VCaP (cell line): ENCODE data around the gene KCNAB2.
"Not testable (repeated sequence)": the region's sequence is repeated elsewhere in the genome, so short reads cannot be mapped to it uniquely, and the experiment has no call there.

Experiments
- H3K27ac ChIP-seq: fragments of 450-650 bp; 2 replicates; pipeline ENCODE4 v1.5.1; 2017
- CTCF ChIP-seq: fragments of 450-650 bp; conservative IDR thresholded peaks from 2 replicates; pipeline ENCODE4 v1.5.1; 2017; ENCODE audit warnings: mild to moderate bottlenecking, moderate library complexity

The KCNAB2 gene

GRCh38 chr1:6071219-6071618 lies 25.5 kb downstream of the KCNAB2 start:
- H3K27ac ChIP-seq, result no peak overlapping the region
- TF ChIP-seq CTCF, result no peak

DNA sequence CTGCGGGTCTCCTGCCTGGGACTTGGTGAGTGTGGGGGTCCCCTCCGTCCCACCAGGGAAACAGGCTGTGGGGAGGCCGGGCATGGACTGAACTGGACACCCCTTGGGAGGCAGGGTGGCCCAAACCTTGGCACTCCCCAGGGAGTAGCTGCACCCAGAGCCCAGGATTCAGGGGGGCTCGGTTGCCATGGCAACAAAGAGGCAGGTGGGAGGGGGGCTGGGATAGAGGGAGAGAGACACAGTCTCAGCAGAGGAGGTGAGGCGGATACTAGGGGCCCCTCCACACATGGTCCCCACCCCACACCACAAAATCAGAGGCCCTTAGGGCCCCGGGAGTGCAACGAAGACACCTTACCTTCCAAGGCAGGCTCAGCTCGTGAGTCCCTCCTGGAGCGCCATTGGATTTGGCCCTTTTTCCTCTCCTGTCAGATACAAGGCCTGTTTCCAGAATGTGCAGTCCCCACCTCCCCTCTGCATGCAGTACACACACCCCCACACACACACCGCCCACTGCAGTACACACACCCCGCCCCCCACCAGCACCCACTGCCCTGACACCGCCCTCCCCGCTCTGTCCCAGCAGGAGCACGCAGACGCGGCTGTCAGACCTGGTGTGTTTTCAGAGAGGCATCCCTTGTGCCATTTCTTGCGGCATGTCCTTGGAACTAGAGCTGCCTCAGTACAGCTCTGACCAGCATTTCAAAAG lies 27.2 kb downstream of the KCNAB2 start:
- no peak overlapping the region for H3K27ac ChIP-seq
- TF ChIP-seq CTCF, result no peak

DNA sequence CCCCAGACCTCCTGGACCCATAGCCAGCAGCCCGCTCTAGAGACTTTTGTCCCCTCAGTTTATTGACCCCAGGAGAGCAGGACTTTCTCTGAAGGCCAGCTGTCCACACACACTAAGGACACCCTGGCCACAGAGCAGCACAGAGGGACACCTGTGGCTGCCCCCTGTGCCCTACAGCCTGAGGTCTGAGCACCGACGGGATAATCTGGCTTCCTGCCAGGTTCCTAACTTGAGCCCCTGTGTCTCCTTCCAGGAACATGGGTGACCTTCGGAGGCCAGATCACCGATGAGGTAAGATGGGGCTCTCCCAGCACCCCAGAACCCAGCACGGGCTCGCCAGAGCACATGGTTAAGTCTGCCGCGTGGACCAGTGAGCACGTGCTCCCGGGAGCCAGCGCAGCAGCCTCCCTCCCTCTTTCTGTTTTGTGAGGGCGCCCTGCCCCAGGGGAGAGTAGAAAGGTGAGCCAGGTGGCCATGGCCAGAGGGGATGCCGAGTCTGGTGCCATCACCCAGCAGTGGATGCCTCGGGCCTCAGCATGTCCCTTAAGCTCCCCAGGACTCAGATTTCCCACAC lies 27.9 kb downstream of the KCNAB2 start:
- no peak overlapping the region for H3K27ac ChIP-seq
- no peak for TF ChIP-seq CTCF

DNA sequence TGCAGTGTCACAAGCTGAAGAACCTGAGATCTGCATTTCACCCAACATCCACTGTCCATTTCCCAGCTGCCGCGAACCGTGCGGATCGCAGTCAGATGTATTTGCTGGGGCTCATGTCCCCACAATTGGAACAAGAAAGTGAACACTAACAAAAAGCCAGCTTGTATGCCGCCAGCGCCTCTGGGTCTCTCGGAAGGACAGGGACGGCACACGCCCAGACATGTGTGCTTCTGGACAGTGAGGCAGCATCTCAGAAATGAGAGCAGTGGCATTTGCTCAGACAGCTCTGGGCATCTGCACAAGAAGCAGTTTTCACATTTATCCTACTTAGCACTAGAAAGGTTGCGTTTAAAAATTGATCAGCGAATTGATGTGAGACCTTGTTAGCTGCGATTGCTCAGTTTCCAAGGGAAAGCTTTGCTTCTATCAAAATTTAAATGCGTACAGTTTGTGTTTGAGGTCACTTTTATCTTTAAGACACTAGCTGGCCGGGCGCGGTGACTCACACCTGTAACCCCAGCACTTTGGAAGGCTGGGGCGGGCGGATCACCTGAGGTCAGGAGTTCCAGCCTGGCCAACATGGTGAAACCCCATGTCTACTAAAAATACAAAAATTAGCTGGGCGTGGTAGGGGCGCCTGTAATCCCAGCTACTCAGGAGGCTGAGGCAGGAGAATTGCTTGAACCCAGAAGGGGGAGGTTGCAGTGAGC lies 28.7 kb downstream of the KCNAB2 start:
- no peak for TF ChIP-seq CTCF
- H3K27ac ChIP-seq, result no peak overlapping the region

- H3K27ac ChIP-seq, result no peak overlapping the region
- TF ChIP-seq CTCF, result no peak
These were observed 30.1 kb downstream of the KCNAB2 start for GRCh38 chr1:6075748-6076147.

DNA sequence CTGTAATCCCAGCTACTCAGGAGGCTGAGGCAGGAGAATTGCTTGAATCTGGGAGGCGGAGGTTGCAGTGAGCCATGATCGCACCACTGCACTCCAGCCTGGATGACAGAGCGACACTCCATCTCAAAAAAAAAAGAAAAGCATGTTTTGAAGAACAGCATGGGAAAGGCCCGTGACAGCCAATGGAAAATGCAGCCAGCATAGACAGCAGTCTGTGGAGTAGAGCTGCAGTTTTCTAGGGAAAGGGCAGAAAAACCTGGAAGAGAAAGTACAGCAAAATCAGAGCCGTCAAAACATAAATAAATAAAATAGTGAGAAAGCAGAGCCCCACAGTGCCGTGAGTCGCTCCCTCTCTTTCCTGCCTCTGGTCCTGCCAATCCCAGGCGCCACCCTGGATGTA lies 31.4 kb downstream of the KCNAB2 start:
- not testable (repeated sequence) for H3K27ac ChIP-seq

DNA sequence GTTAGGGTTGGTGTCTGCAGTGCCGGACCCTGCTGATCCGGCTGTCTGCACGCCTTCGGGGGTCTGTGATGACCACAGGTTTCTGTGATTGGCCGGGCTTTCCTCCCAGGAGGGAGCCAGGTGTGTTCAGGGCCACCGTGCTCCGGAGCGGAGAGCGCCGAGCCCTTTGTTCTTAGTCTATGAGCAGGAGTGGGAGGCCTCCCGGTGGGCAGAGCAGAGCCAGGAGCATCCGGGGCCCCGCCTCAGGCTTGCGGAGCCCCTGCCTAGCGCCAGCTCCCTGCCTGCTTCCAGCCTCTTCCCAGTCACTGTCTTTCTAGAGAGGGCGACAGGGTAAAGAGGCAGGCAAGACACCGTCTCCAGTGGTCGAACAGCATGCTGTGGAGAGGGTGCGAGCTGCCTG lies 31.8 kb downstream of the KCNAB2 start:
- no peak overlapping the region for H3K27ac ChIP-seq
- TF ChIP-seq CTCF, result no peak

DNA sequence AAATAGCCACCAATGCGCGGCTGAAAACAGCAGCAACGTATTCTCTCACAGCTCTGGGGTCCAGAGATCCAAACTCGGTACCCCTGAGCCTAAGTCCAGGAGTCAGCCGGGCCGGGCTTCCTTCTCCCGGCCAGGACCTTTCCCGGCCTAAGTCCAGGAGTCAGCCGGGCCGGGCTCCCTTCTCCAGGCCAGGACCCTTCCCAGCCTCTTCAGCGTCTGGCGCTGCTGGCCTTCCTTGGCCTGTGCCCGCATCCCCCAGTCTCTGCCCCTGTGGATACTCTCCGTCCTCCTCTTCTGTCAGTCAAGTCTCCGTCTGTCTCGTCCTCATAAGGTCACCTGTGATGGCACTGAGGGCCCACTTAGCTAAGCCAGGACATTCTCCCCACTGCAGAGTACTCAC lies 32.2 kb downstream of the KCNAB2 start:
- TF ChIP-seq CTCF, result no peak

More for the DNA sequence above, 32.2 kb downstream of the KCNAB2 start:
- no peak overlapping the region for H3K27ac ChIP-seq
